Ishikawa (cell line): Measurements from ENCODE around the gene CORO7.
A peak's percentile ranks its signal among the peaks of the same experiment; 100 is the strongest.

Experiments used
- CEBPB ChIP-seq: IDR thresholded peaks from 2 replicates; pipeline ENCODE4 v1.6.1; 2012
- CREB1 ChIP-seq: IDR thresholded peaks from 2 replicates; pipeline ENCODE4 v1.6.1; 2012; ENCODE audit warnings: low read depth
- EGR1 ChIP-seq: IDR thresholded peaks from 2 replicates; pipeline ENCODE4 v1.6.1; 2012
- EP300 ChIP-seq: IDR thresholded peaks from 2 replicates; pipeline ENCODE4 v1.6.1; 2012; ENCODE audit warnings: borderline replicate concordance
- FOXM1 ChIP-seq: IDR thresholded peaks from 2 replicates; pipeline ENCODE4 v1.6.1; 2012; ENCODE audit warnings: low read depth, borderline replicate concordance
- NFIC ChIP-seq: IDR thresholded peaks from 2 replicates; pipeline ENCODE4 v1.6.1; 2012
- RAD21 ChIP-seq: IDR thresholded peaks from 2 replicates; pipeline ENCODE4 v1.6.1; 2012; ENCODE audit warnings: low read depth
- TAF1 ChIP-seq: IDR thresholded peaks from 2 replicates; pipeline ENCODE4 v1.6.1; 2012; ENCODE audit warnings: low read depth, mild to moderate bottlenecking
- TCF12 ChIP-seq: IDR thresholded peaks from 2 replicates; pipeline ENCODE4 v1.6.1; 2012; ENCODE audit warnings: low read depth
- TEAD4 ChIP-seq: IDR thresholded peaks from 2 replicates; pipeline ENCODE4 v1.6.1; 2012
- YY1 ChIP-seq: IDR thresholded peaks from 2 replicates; pipeline ENCODE4 v1.6.1; 2012; ENCODE audit warnings: low read depth
- ZBTB7A ChIP-seq: IDR thresholded peaks from 2 replicates; pipeline ENCODE4 v1.6.1; 2012; ENCODE audit warnings: low read depth
- TF ChIP-seq, protein P1 (sequence below): IDR thresholded peaks from 2 replicates; pipeline ENCODE4 v1.6.1; 2012
- TF ChIP-seq, protein P2 (sequence below): IDR thresholded peaks from 2 replicates; pipeline ENCODE4 v1.6.1; 2012
- TF ChIP-seq, protein P3 (sequence below): IDR thresholded peaks from 2 replicates; pipeline ENCODE4 v1.6.1; 2012; ENCODE audit warnings: low read depth, mild to moderate bottlenecking

CORO7 gene

DNA sequence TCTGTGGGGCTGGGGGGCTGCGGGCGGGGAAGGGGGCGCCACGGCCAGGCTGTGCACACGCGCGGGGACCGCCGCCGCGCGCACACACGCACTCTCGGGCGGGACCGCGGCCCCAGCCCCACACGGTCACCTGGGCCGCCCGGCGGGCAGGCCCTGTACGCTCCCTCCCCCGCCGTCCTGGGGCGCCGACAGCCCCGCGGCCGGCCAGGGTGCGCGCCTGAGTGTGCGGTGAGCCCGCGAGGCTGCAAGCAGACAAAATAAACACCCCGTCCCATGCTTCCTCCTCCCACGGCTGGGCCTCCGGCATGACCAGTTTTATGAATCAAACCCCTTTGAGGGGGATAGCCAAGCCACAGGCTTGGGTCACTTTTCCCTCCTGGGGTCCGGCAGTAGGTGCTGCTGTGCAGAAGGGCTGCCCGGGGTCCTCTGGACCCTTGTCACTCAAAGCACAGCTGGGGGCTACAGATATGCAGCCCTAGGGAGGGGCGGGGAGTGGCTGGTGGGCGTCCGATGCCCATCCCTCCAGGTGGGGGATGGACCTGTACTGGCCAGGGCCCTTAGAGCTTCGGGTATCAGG lies 44.3 kb downstream of the CORO7 start:
- TF ChIP-seq, protein P1, sequence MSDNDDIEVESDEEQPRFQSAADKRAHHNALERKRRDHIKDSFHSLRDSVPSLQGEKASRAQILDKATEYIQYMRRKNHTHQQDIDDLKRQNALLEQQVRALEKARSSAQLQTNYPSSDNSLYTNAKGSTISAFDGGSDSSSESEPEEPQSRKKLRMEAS, result peak; percentile 17; the same call in 1 of the 2 replicates
- no peak for TF ChIP-seq CEBPB

DNA sequence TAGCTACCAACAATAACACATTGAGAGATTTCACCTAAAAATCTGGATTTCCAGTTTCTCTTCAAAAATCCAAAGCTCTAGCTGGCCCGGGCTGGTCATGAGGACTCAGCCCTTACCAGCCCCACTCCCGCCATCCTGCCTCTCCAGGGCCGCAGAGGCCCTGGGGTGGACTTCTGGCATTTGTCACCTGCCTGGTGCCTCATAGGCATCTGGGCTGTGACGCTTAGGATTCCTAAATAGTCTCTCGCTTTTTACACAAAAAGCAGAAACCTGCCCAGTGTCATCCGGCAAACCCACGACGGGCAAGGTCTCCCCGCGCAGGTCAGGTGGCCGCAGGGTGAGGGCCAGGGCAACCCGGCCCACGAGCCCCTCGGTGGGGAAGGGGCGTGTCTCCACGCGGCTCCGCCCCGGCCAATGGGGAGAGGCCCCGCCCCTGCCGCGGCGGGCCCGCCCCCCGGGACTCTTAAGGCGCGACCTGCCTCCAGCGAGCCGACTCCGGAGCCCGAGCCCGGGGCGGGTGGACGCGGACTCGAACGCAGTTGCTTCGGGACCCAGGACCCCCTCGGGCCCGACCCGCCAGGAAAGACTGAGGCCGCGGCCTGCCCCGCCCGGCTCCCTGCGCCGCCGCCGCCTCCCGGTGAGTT lies 44.9 kb downstream of the CORO7 start, which contains the start of gene VASN:
Gene VASN (plus strand): TSS at position 492 of the 644 bp plus-strand sequence. CDS start 9,030 bp downstream, outside the sequence.
- TF ChIP-seq CREB1, result no peak
- TF ChIP-seq TAF1, result peak; percentile 83
- no peak for TF ChIP-seq RAD21
- TF ChIP-seq ZBTB7A, result peak; percentile 95
- no peak for TF ChIP-seq EGR1
- TF ChIP-seq, protein P1, result peak; percentile 6; the same call in 1 of the 2 replicates
- TF ChIP-seq, protein P2, sequence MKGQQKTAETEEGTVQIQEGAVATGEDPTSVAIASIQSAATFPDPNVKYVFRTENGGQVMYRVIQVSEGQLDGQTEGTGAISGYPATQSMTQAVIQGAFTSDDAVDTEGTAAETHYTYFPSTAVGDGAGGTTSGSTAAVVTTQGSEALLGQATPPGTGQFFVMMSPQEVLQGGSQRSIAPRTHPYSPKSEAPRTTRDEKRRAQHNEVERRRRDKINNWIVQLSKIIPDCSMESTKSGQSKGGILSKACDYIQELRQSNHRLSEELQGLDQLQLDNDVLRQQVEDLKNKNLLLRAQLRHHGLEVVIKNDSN, result peak; percentile 45
- no peak for TF ChIP-seq EP300
- TF ChIP-seq YY1, result peak; percentile 45; the same call in 1 of the 2 replicates

DNA sequence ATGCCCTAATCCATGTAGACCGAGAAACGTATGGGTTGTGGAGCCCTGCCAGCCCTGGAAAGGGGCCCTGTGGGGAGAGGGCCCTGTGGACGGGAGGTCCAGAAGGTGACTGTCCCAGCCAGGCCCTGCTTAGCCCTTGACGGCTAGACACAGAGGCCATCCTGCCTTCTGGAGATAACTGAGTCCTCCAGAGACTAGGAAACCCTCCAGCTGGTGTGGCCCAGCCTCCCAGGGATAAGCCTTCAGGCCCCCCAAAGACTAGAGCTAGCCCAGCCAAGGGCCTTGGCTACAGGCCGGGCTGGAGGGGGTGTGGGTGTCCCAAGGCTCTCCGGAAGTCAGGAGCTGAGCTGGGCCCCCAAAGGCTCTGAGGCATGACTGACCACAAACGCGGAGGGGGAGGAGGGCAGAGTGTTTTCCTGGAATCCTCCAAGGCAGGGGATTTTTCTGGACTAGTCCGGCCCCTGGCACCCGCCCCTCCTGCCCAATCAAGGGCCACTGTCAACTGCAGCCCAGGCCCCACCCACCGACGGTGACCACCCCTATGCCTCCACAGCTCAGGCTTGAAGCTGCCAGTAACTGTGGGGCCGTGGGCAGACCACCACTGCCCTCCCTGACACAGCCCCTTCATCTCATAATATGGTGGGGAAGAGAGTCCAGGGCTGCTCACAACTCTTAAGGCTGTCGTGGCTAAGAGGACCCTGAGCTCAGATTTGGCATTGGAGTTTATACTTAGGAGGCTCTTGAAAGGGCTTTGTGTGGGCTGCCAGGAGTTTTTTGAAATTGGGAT lies 45.6 kb downstream of the CORO7 start:
- TF ChIP-seq NFIC, result no peak
- TF ChIP-seq, protein P2, result no peak
- no peak for TF ChIP-seq EGR1
- no peak for TF ChIP-seq FOXM1
- TF ChIP-seq TEAD4, result no peak
- TF ChIP-seq ZBTB7A, result no peak

DNA sequence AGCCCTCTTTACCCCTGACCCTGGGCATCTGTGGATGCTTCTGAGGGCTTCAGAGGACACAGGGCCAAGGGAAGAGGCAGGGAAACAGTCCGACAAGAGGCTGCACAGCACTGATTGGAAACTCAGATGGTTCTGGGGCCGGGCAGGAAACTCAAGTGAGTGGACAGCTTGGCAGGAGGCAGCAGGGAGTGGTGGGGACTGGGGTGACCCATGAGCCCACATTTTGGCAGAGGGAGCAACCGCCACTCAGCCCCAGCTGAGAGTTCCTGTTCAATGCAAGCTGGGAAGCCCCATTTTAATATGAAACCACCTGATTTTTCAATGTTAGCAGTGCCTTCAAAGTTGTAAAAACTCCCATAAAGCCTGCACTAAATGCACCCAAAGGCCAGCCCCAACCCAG lies 46.2 kb downstream of the CORO7 start:
- TF ChIP-seq TCF12 (no peak), ZBTB7A (no peak), EGR1 (no peak)

DNA sequence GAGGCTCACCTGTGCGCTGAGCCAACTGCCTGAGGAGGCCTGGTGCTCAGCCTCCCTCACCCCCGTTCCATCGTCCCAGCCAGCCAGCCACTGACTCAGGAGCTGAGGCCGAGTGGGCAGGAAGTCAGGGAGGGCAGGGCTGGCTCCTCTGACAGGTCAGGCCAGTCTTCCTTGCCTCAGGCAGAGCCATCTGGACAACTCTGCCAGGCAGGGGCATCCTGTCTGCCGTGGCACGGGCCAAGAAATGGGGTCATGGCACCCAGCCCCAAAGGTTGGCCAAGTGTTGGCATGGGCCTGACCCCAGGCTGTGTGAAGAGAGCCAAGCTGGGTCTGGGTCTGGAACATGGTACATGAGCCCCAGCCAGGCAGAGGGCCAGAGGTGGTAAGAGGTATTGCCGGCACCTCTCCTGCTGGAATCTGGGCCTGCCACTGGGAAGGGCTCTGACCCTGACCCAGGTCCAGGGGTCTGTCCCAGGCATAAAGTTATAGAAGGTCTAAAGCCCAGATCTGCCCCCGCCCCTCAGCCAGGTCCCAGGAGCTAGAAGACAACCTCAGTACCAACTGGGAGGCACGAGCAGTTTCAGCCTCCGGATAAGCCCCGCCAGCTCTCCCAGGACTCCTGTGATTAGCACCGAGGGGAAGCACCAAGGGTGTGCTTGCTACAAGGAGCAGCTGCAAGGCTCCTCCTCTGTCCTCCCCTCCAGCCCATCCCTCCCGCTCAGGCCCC lies 47.2 kb downstream of the CORO7 start:
- TF ChIP-seq ZBTB7A (no peak), CEBPB (no peak), CREB1 (no peak), RAD21 (no peak), FOXM1 (no peak), YY1 (no peak), TCF12 (peak; percentile 60), TEAD4 (no peak), NFIC (peak; percentile 32; the same call in 1 of the 2 replicates), EP300 (0 out of 2 replicates have a peak, but pooled peaks have one; percentile 18), TAF1 (no peak), EGR1 (no peak)
- TF ChIP-seq, protein P2, result no peak
- TF ChIP-seq, protein P1, result 0 out of 2 replicates have a peak, but pooled peaks have one; percentile 4
- TF ChIP-seq, protein P3, sequence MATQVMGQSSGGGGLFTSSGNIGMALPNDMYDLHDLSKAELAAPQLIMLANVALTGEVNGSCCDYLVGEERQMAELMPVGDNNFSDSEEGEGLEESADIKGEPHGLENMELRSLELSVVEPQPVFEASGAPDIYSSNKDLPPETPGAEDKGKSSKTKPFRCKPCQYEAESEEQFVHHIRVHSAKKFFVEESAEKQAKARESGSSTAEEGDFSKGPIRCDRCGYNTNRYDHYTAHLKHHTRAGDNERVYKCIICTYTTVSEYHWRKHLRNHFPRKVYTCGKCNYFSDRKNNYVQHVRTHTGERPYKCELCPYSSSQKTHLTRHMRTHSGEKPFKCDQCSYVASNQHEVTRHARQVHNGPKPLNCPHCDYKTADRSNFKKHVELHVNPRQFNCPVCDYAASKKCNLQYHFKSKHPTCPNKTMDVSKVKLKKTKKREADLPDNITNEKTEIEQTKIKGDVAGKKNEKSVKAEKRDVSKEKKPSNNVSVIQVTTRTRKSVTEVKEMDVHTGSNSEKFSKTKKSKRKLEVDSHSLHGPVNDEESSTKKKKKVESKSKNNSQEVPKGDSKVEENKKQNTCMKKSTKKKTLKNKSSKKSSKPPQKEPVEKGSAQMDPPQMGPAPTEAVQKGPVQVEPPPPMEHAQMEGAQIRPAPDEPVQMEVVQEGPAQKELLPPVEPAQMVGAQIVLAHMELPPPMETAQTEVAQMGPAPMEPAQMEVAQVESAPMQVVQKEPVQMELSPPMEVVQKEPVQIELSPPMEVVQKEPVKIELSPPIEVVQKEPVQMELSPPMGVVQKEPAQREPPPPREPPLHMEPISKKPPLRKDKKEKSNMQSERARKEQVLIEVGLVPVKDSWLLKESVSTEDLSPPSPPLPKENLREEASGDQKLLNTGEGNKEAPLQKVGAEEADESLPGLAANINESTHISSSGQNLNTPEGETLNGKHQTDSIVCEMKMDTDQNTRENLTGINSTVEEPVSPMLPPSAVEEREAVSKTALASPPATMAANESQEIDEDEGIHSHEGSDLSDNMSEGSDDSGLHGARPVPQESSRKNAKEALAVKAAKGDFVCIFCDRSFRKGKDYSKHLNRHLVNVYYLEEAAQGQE, result no peak

DNA sequence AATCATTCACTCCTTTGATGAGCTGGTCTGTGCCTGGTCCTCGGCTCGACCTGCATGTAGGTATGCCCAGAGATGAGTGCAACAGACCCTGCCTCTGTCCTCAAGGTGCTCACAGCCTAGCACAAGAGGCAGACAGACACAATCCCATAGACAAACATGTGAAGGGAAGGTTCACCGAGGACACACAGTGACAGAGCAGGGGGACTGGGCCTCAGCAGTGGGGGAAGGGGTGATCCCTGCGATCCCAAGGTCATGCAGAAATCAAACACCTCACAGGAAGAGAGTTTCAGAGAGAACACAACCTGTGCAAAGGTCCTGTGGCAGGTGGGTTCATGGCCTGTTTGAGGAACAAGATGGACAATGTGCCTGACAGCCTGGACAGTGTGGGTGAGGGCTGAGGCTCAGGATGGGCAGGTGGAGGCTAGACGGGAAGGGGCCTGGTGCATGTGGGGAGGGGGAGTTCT lies 49.0 kb downstream of the CORO7 start:
- TF ChIP-seq, protein P2, result no peak
